ENCODE measurements around the gene EHF.

DNA sequence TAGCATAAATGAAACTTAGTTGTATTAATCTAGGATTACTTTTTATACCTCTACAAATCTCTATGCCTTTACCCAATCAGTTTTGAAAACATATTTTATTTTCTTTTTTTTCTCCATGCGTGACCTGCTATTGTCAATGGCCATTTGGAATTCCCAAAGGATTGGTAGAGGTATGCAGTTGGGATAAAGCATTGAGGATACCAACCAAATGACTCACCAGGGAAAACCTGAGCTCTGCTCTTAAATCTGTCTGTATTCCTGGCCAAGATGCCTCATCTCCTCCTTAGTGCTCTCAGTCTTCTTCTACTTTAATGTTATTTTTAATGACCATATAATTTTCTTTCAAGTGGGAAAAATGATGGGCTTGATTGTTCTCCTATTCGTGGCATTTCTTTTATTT, 61.9 kb downstream of the EHF start:
- no peak for TF ChIP-seq EZH2 (IDR thresholded peaks at IDR 0.05; ENCODE audit: borderline replicate concordance, insufficient read depth, low read length, poor library complexity, severe bottlenecking)
- TF ChIP-seq, protein P1, sequence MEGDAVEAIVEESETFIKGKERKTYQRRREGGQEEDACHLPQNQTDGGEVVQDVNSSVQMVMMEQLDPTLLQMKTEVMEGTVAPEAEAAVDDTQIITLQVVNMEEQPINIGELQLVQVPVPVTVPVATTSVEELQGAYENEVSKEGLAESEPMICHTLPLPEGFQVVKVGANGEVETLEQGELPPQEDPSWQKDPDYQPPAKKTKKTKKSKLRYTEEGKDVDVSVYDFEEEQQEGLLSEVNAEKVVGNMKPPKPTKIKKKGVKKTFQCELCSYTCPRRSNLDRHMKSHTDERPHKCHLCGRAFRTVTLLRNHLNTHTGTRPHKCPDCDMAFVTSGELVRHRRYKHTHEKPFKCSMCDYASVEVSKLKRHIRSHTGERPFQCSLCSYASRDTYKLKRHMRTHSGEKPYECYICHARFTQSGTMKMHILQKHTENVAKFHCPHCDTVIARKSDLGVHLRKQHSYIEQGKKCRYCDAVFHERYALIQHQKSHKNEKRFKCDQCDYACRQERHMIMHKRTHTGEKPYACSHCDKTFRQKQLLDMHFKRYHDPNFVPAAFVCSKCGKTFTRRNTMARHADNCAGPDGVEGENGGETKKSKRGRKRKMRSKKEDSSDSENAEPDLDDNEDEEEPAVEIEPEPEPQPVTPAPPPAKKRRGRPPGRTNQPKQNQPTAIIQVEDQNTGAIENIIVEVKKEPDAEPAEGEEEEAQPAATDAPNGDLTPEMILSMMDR (IDR thresholded peaks at IDR 0.05; ENCODE audit: poor library complexity, severe bottlenecking): no peak
